GM19467 (cell line): ENCODE results near the gene FLRT1.

Experiments used
- ATAC-seq: cut with Tn5 transposase; IDR thresholded peaks from one replicate; pipeline ENCODE4 v1.9.1; 2021; ENCODE audit warnings: mild to moderate bottlenecking, moderate library complexity; ENCODE audit not compliant: unreplicated experiment

Gene FLRT1

GRCh38 chr11:64064374-64065140 lies 28.8 kb downstream of the FLRT1 start:
- ATAC-seq, result no peak

- ATAC-seq, result no peak
These were observed 29.4 kb downstream of the FLRT1 start for GRCh38 chr11:64065141-64065465.

- ATAC-seq, result no peak
These were observed 30.0 kb downstream of the FLRT1 start for GRCh38 chr11:64065712-64066111.

GRCh38 chr11:64067230-64067993 lies 31.7 kb downstream of the FLRT1 start:
- ATAC-seq, result no peak

GRCh38 chr11:64068705-64069400 lies 33.1 kb downstream of the FLRT1 start:
- ATAC-seq, result no peak

GRCh38 chr11:64069401-64070313 lies 33.9 kb downstream of the FLRT1 start:
- no peak for ATAC-seq

- no peak for ATAC-seq
These were observed 34.6 kb downstream of the FLRT1 start for GRCh38 chr11:64070314-64070681.

- no peak for ATAC-seq
These were observed 36.1 kb downstream of the FLRT1 start for GRCh38 chr11:64071849-64072248.

GRCh38 chr11:64072403-64072802 lies 36.7 kb downstream of the FLRT1 start:
- ATAC-seq, result no peak

- ATAC-seq, result no peak
These were observed 37.1 kb downstream of the FLRT1 start for GRCh38 chr11:64072871-64073270.

GRCh38 chr11:64073542-64073941 lies 37.8 kb downstream of the FLRT1 start:
- ATAC-seq, result no peak

- ATAC-seq, result no peak
These were observed 38.5 kb downstream of the FLRT1 start for GRCh38 chr11:64074239-64074638.

GRCh38 chr11:64076758-64077157 lies 41.0 kb downstream of the FLRT1 start:
- ATAC-seq, result no peak

GRCh38 chr11:64077607-64078006 lies 41.9 kb downstream of the FLRT1 start:
- no peak for ATAC-seq

GRCh38 chr11:64078284-64078683 lies 42.6 kb downstream of the FLRT1 start:
- no peak for ATAC-seq

GRCh38 chr11:64078905-64079304 lies 43.2 kb downstream of the FLRT1 start:
- ATAC-seq, result no peak

GRCh38 chr11:64080390-64080789 lies 44.7 kb downstream of the FLRT1 start:
- no peak for ATAC-seq

- ATAC-seq, result no peak
These were observed 46.2 kb downstream of the FLRT1 start for GRCh38 chr11:64081745-64082442.

GRCh38 chr11:64083398-64084080 lies 47.8 kb downstream of the FLRT1 start:
- no peak for ATAC-seq
